ENCODE results near the gene GRIK5.

The GRIK5 gene

GRCh38 chr19:41981724-41982123 lies 88.3 kb downstream of the GRIK5 start:
- DNase-seq, result no peak

- DNase-seq, result no peak
Measured at GRCh38 chr19:41978470-41978869, 91.5 kb downstream of the GRIK5 start.

- no peak for DNase-seq
Measured at GRCh38 chr19:41977916-41978315, 92.1 kb downstream of the GRIK5 start.

GRCh38 chr19:41974652-41975051 lies 95.4 kb downstream of the GRIK5 start:
- DNase-seq, result no peak

GRCh38 chr19:41971363-41971762 lies 98.6 kb downstream of the GRIK5 start:
- DNase-seq, result no peak

GRCh38 chr19:41969772-41970458 lies 100.1 kb downstream of the GRIK5 start:
- DNase-seq, result no peak

GRCh38 chr19:41968751-41969595 lies 101.0 kb downstream of the GRIK5 start:
- DNase-seq, result no peak

GRCh38 chr19:41967054-41967783 lies 102.8 kb downstream of the GRIK5 start:
- no peak for DNase-seq

- DNase-seq, result no peak
Measured at GRCh38 chr19:41965106-41965505, 104.9 kb downstream of the GRIK5 start.

GRCh38 chr19:41960973-41961372 lies 109.0 kb downstream of the GRIK5 start:
- DNase-seq, result no peak

GRCh38 chr19:41959056-41960053 lies 110.7 kb downstream of the GRIK5 start, which contains the start of gene RABAC1:
Gene RABAC1, minus strand, starts transcription at chr19:41959321. Its CDS starts 29 bp downstream, at chr19:41959292.
- peak; percentile 86 for DNase-seq

GRCh38 chr19:41958367-41959055 lies 111.5 kb downstream of the GRIK5 start:
- DNase-seq, result peak; percentile 79

GRCh38 chr19:41957838-41958366 lies 112.1 kb downstream of the GRIK5 start:
- DNase-seq, result peak; percentile 50

- no peak for DNase-seq
Measured at GRCh38 chr19:41957161-41957837, 112.7 kb downstream of the GRIK5 start.

- no peak for DNase-seq
Measured at GRCh38 chr19:41956621-41957020, 113.4 kb downstream of the GRIK5 start.

GRCh38 chr19:41955521-41955920 lies 114.5 kb downstream of the GRIK5 start:
- DNase-seq, result no peak

GRCh38 chr19:41951686-41952172 lies 118.3 kb downstream of the GRIK5 start:
- DNase-seq, result peak; percentile 81
